ENCODE data around the gene FARS2. TPM values are rescaled to one million over a fixed set of nuclear protein-coding genes. Genes with fewer than 3 reads are reported as not detected.

The FARS2 gene
- total and polyA plus RNA-seq, 12 donors, result 7.6 to 22.4 (median 20.8) TPM

- DNase-seq (no peak), ATAC-seq (no peak)
- Histone ChIP-seq H3K27me3 (no peaks in the 10 kb centered on the region), H3K4me1 (peaks cover 0 to 5% (median 0%) of the 10 kb centered on the region in 9 donors), H3K4me3 (no peak overlapping the region), H3K9me3 (peaks cover 0 to 4% (median 0%) of the 10 kb centered on the region in 11 donors), H3K36me3 (peaks cover 0 to 5% (median 0%) of the 10 kb centered on the region in 9 donors), H3K27ac (no peak overlapping the region)
- TF ChIP-seq, protein P1, sequence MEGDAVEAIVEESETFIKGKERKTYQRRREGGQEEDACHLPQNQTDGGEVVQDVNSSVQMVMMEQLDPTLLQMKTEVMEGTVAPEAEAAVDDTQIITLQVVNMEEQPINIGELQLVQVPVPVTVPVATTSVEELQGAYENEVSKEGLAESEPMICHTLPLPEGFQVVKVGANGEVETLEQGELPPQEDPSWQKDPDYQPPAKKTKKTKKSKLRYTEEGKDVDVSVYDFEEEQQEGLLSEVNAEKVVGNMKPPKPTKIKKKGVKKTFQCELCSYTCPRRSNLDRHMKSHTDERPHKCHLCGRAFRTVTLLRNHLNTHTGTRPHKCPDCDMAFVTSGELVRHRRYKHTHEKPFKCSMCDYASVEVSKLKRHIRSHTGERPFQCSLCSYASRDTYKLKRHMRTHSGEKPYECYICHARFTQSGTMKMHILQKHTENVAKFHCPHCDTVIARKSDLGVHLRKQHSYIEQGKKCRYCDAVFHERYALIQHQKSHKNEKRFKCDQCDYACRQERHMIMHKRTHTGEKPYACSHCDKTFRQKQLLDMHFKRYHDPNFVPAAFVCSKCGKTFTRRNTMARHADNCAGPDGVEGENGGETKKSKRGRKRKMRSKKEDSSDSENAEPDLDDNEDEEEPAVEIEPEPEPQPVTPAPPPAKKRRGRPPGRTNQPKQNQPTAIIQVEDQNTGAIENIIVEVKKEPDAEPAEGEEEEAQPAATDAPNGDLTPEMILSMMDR (IDR thresholded peaks at IDR 0.05), result no peak
- intact Hi-C loops (cut with DNase I), result no loop called here
- 95 to 96% methylated on average over 6 of the region's 6 CpGs for WGBS, 2 donors
Observed at GRCh38 chr6:5271926-5272325, 10.6 kb downstream of the FARS2 start.

- intact Hi-C loops (cut with DNase I), result no loop called here
- DNase-seq, result no peak
- Histone ChIP-seq H3K4me3 (no peak overlapping the region), H3K27me3 (no peaks in the 10 kb centered on the region), H3K9me3 (no peaks in the 10 kb centered on the region), H3K36me3 (no peaks in the 10 kb centered on the region), H3K4me1 (peaks cover 0 to 5% (median 0%) of the 10 kb centered on the region in 9 donors), H3K27ac (no peak overlapping the region)
- no peak for ATAC-seq
- TF ChIP-seq, protein P1 (IDR thresholded peaks at IDR 0.05), result no peak
- 98 to 99% methylated on average over 3 of the region's 3 CpGs for whole genome bisulfite sequencing, 2 donors
Observed at GRCh38 chr6:5274231-5274630, 12.9 kb downstream of the FARS2 start.

DNA sequence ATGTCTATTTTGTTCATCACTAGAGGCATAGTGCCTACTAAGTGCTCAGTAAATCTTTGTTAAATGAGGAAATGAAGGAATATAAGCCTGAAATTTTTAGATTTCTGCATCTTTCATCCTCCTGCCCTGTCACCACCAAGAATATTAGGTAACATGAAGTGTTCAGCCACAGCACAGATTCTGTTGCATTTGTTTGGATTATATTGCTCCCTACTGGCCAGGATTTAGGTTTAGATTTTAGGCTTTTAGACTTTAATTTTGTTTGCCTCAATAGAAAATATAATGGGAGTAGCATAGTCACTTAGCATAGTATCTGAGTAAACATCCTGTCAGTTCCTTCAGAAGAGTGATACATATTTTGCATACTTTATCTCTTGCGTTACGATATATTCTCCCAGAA lies 14.2 kb downstream of the FARS2 start:
- ATAC-seq, result no peak
- H3K4me1 ChIP-seq, result peaks cover 0 to 8% (median 0%) of the 10 kb centered on the region in 9 donors
- H3K27ac ChIP-seq, result no peak overlapping the region
- no peak for DNase-seq
- TF ChIP-seq, protein P1 (IDR thresholded peaks at IDR 0.05), result no peak
- H3K4me3 ChIP-seq, result no peak overlapping the region
- no peaks in the 10 kb centered on the region for H3K36me3 ChIP-seq
- no peaks in the 10 kb centered on the region for H3K27me3 ChIP-seq
- no peaks in the 10 kb centered on the region for H3K9me3 ChIP-seq
- WGBS, 2 donors, result 84 to 86% methylated on average over 2 of the region's 2 CpGs
- intact Hi-C loops (cut with DNase I), result no loop called here

GRCh38 chr6:5276581-5276980 lies 15.3 kb downstream of the FARS2 start:
- Histone ChIP-seq H3K27ac (no peak overlapping the region), H3K4me1 (peaks cover 0 to 12% (median 0%) of the 10 kb centered on the region in 9 donors), H3K4me3 (no peak overlapping the region), H3K27me3 (no peaks in the 10 kb centered on the region), H3K36me3 (no peaks in the 10 kb centered on the region), H3K9me3 (no peaks in the 10 kb centered on the region)
- intact Hi-C loops (cut with DNase I), result no loop called here
- 91 to 93% methylated on average over 2 of the region's 2 CpGs for WGBS, 2 donors
- no peak for ATAC-seq
- TF ChIP-seq, protein P1 (IDR thresholded peaks at IDR 0.05), result no peak
- DNase-seq, result no peak

Measured in heart right ventricle (tissue), 16 donors.